Activated T-helper 1 cell treated with anti-CD3 and anti-CD28 coated beads, Interleukin-12 subunit alpha, Interleukin-12 subunit beta, Interleukin-2, Interleukin-4 antibody, amounts not matched to agents 30 ng/mL and 10 ng/mL and 1 ng/mL, durations not matched to agents 14 hours and 24 hours and 36 hours (primary cell): ENCODE data around the gene CREBL2. TPM values are rescaled to one million over a fixed set of nuclear protein-coding genes. Genes with fewer than 3 reads are reported as not detected.

Source experiments
- DNase-seq: peaks from one replicate; pipeline ENCODE4 v3.0.0; 2021; ENCODE audit warnings: low spot score
- H3K27ac Mint-ChIP-seq: one replicate; pipeline ENCODE4 v1.8.0; 2021; ENCODE audit warnings: mild to moderate bottlenecking, mixed read lengths
- H3K27me3 Mint-ChIP-seq: one replicate; pipeline ENCODE4 v1.8.0; 2022; ENCODE audit warnings: mild to moderate bottlenecking, moderate library complexity, mixed read lengths; ENCODE audit not compliant: insufficient read depth
- H3K36me3 Mint-ChIP-seq: one replicate; pipeline ENCODE4 v1.8.0; 2021; ENCODE audit warnings: low read depth, mixed read lengths
- H3K4me1 Mint-ChIP-seq: one replicate; pipeline ENCODE4 v1.8.0; 2021; ENCODE audit warnings: low read depth, mixed read lengths
- H3K4me3 Mint-ChIP-seq: one replicate; pipeline ENCODE4 v1.8.0; 2021; ENCODE audit warnings: mild to moderate bottlenecking, moderate library complexity, mixed read lengths
- H3K9me3 Mint-ChIP-seq: one replicate; pipeline ENCODE4 v1.8.0; 2021; ENCODE audit warnings: mixed read lengths
- intact Hi-C: fragments of 100-400 bp; cut with micrococcal nuclease; formaldehyde crosslinking; loops from one replicate; pipeline ENCODE4 v1.15.1; 2024
- total RNA-seq: library from RNA; stranded (reverse); gene quantifications from 2 replicates; pipeline ENCODE4 v1.2.3, GENCODE V29; 2022

The CREBL2 gene
- total RNA-seq, 1 donor from 2014 or later = 16.7 TPM

- Mint-ChIP-seq H3K36me3 (peaks cover 16% of the 10 kb centered on the region), H3K4me1 (peaks cover 46% of the 10 kb centered on the region), H3K27me3 (no peaks in the 10 kb centered on the region), H3K9me3 (no peaks in the 10 kb centered on the region), H3K4me3 (no peak overlapping the region), H3K27ac (peak overlapping the region; percentile 24)
- intact Hi-C loops = no loop called here
- DNase-seq = no peak
Measured at GRCh38 chr12:12691549-12691948, 79.9 kb downstream of the CREBL2 start.

- H3K27ac Mint-ChIP-seq = no peak overlapping the region
- no peak overlapping the region for H3K4me3 Mint-ChIP-seq
- peaks cover 10% of the 10 kb centered on the region for H3K36me3 Mint-ChIP-seq
- peaks cover 57% of the 10 kb centered on the region for H3K4me1 Mint-ChIP-seq
- H3K9me3 Mint-ChIP-seq = no peaks in the 10 kb centered on the region
- intact Hi-C loops = no loop called here
- H3K27me3 Mint-ChIP-seq = no peaks in the 10 kb centered on the region
- DNase-seq = no peak
Measured at GRCh38 chr12:12693111-12693671, 81.5 kb downstream of the CREBL2 start.

Other genes starting within 250 kb of the CREBL2 start
- 49.3 and 52.0 TPM in 2 replicates for gene DUSP16, start 49.0 kb upstream of the CREBL2 start, total RNA-seq
- gene GPR19, start 84.3 kb downstream of the CREBL2 start, total RNA-seq = 7.9 and 8.9 TPM in 2 replicates
- 54.8 and 61.9 TPM in 2 replicates for gene CDKN1B, start 105.5 kb downstream of the CREBL2 start, total RNA-seq
- gene APOLD1, start 173.8 kb downstream of the CREBL2 start, total RNA-seq = 4.0 and 4.8 TPM in 2 replicates
- gene DDX47, start 201.5 kb downstream of the CREBL2 start, total RNA-seq = 120 and 127 TPM in 2 replicates